K562 (cell line): ENCODE results near the gene ZDHHC17. TPM values are rescaled to one million over a fixed set of nuclear protein-coding genes. Genes with fewer than 3 reads are reported as not detected.

Source experiments
- NFE2 ChIP-seq: IDR thresholded peaks from 2 replicates; pipeline ENCODE4 v1.6.1; 2014; ENCODE audit warnings: antibody characterized with exemption, low read depth
- ZBTB40 ChIP-seq, 2 experiments: fragments of 450-650 bp in 1 of 2; sonication (generic) in 1 of 2; formaldehyde crosslinking in 1 of 2; IDR thresholded peaks; 2 replicates each; pipeline versions ENCODE4 v1.7.1 to v1.9.0; 2016 to 2022; ENCODE audit warnings: inconsistent platforms in 1 of 2, mild to moderate bottlenecking in 1 of 2, missing genetic modification reagents in 1 of 2
- ZNF121 ChIP-seq: sonication (generic); formaldehyde crosslinking; conservative IDR thresholded peaks from 2 replicates; pipeline ENCODE4 v1.8.0; 2022; ENCODE audit warnings: missing genetic modification reagents
- polyA plus RNA-seq, 8 experiments: library from polyadenylated mRNA; depleted of rRNA in 4 of 8; stranded (reverse) in 5 of 8; unstranded in 3 of 8; fragments of >200 nt; fragmentation: Nextera tagmentation in 2 of 8; fragmentation: Illumina TruSeq in 1 of 8; extraction: Ambion mirVana in 2 of 8; extraction: Trizol in 1 of 8; gene quantifications; 2 replicates each; pipeline versions ENCODE4 v1.2.1 to v1.2.3, GENCODE V29; 2011 to 2014; ENCODE audit warnings: inconsistent platforms in 1 of 8, missing spikeins in 1 of 8
- total RNA-seq, 7 experiments: library from RNA; depleted of rRNA in 6 of 7; stranded (reverse); fragments of >200 nt in 6 of 7; fragmentation: Illumina TruSeq in 2 of 7; extraction: Trizol in 2 of 7; gene quantifications; 2 replicates each; pipeline versions ENCODE4 v1.2.1 to v1.2.3, GENCODE V29; 2011 to 2021; ENCODE audit warnings: low replicate concordance in 1 of 7

ZDHHC17 gene
- total and polyA plus RNA-seq, 9 of the 15 experiments (the other 6 are each of a cell fraction or from before 2014, with no cell fraction given) = 6.7 to 66.0 (median 27.5) TPM

GRCh38 chr12:76799362-76799761 lies 35.4 kb downstream of the ZDHHC17 start (continued):
- TF ChIP-seq ZBTB40 (IDR thresholded peaks at IDR 0.05) (no peak), ZBTB40 (CRISPR knock-in tag; IDR thresholded peaks at IDR 0.05) (no peak), ZNF121 (CRISPR knock-in tag) (no peak), NFE2 (no peak)
- TF ChIP-seq, all 486 proteins: peak for 0
